HG03097 (cell line): Measurements from ENCODE around the gene NEUROG1.

Experiments
- ATAC-seq: cut with Tn5 transposase; IDR thresholded peaks from one replicate; pipeline ENCODE4 v1.9.1; 2021; ENCODE audit not compliant: unreplicated experiment, low FRiP score

NEUROG1 gene, protein sequence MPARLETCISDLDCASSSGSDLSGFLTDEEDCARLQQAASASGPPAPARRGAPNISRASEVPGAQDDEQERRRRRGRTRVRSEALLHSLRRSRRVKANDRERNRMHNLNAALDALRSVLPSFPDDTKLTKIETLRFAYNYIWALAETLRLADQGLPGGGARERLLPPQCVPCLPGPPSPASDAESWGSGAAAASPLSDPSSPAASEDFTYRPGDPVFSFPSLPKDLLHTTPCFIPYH

GRCh38 chr5:135535820-135536801 lies at the start of gene NEUROG1:
NEUROG1 (minus strand) TSS chr5:135535964; CDS start chr5:135535690, 274 bp downstream.
- no peak for ATAC-seq

DNA sequence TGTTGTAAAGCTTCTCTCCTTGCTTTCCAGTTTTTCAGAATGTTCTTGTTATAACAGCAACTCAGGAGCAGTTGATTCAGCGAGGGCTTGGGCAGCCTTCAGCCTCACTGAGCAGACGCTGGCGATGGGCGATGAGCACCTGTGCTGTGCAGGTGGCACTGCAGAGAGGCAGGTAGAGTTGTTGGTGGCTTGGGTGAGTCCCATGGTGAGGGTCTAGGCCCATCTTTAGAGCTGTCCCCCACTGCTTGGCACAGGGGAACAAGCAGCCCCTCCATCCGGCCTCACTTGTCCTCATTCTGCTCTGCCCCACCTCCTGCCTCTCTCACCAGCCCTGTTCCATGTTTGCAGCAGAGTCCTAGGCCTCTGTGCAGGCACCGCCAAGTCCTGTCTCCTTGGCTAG lies 49.2 kb upstream of the NEUROG1 start:
- ATAC-seq = no peak

- ATAC-seq = no peak
These were observed 48.5 kb upstream of the NEUROG1 start for GRCh38 chr5:135584276-135584675.

DNA sequence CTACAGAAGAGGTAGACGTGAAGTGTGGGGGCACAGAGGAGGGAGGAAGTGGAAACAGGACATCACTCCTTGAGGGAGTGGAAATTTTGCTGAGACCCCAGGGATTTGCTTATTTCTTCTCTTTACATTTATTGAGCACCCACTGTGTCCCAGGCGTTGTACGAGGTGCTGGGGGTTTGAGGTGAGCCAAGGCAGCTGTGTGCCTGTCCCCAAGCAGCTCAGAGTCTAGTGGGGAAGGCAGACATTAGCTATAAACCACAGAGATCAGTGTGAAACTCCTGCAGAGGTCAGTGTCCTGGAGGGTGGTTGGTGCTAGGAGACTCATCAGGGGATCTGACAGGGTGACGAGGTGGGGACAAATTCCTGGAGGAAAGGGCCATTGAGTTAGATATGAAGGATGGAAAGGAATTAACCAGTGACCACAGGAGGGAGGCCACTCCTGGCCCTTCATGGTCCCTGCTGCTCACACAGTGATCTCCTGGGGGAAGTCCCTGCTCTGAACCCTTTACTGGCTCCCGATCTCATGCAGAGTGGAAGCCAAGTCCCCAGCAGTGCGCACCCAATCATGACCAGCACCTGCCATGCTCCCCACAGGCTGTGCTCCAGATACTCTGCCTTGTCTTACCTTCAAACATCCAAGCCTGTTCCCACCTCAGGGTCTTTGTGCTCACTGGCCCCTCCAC lies 46.5 kb upstream of the NEUROG1 start:
- ATAC-seq = no peak

- ATAC-seq = no peak
These were observed 43.0 kb upstream of the NEUROG1 start, which contains the start of gene CXCL14 for GRCh38 chr5:135578685-135579341. CXCL14 (minus strand) TSS chr5:135578991; CDS start chr5:135578778, 213 bp downstream.

DNA sequence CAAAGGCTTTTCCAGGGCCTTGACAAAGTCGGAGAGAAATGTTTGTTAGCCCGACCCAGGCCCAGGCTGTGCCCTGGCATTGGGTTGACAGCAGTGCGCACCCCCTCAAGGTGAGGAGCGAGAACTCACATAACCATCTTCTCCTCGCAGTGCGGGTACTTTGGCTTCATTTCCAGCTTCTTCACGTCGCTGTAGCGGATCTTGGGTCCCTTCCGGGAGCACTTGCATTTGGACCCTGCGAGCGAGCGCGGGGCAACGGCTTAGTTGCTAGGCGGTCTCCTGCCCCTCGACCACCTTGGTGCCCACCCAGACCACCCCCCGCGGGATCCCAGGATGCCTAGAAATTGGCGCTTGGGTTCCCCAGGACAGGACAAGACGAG lies 42.5 kb upstream of the NEUROG1 start:
- ATAC-seq = no peak

GRCh38 chr5:135577421-135577820 lies 41.7 kb upstream of the NEUROG1 start:
- ATAC-seq = no peak

- ATAC-seq = no peak
These were observed 40.4 kb upstream of the NEUROG1 start for GRCh38 chr5:135576075-135576599.

- ATAC-seq = no peak
These were observed 38.7 kb upstream of the NEUROG1 start for GRCh38 chr5:135574493-135574892.

DNA sequence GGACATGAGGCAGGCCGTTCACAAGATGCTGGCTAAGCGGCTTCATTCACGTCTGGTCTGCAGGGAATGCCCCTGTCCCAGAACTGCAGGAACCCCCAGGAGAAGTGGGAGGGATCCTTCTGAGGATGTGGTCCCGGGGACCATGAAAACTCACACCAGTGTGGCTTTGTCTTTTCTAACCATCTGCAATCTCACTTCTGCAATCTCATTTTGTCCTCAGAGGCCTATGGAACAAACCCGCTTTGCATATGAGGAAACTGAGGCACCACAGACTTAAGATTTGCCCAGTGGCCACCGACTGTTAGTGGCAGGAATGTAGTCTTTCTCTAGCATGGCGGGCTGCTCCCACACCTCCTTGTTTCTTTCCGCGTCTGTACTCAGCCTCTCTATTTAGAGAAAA lies 36.1 kb upstream of the NEUROG1 start:
- ATAC-seq = no peak

GRCh38 chr5:135571066-135571609 lies 35.4 kb upstream of the NEUROG1 start:
- ATAC-seq = no peak

- no peak for ATAC-seq
These were observed 34.6 kb upstream of the NEUROG1 start for GRCh38 chr5:135570453-135570764.

DNA sequence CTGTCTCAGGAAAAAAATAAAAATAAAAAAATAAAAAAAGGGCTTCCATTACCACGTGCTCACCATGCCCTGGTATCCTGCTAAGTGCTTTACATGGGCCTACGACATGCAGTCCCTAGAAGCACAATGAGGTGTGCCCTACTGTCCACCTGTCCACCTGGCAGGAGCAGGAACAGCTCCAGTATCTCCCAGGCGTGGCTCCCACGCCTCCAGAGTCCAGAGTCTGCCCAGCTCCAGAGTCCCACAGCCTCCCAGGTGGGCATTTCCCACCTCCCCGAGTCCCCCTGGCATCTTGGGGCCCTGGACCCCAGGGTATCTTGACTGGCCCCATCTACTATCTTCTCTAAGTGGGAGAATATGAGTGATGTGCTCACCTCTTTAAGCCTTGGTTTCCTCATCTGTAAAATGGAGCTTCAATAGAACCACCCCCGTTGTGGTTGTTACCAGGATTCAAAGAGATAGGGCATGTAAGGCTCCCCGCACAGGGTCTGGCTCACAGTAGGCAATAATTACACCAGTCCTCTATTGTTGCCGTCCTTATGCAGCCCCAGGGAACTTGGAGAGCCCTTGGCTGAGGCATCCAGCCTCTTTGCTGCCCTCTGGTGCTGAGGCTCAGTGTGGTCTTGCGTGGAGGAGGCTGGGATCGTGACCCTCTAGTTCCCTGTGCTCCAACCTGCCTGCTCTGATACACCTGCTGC lies 34.1 kb upstream of the NEUROG1 start:
- ATAC-seq = no peak

- ATAC-seq = no peak
These were observed 33.2 kb upstream of the NEUROG1 start for GRCh38 chr5:135568923-135569360.

- no peak for ATAC-seq
These were observed 32.5 kb upstream of the NEUROG1 start for GRCh38 chr5:135568246-135568645.

DNA sequence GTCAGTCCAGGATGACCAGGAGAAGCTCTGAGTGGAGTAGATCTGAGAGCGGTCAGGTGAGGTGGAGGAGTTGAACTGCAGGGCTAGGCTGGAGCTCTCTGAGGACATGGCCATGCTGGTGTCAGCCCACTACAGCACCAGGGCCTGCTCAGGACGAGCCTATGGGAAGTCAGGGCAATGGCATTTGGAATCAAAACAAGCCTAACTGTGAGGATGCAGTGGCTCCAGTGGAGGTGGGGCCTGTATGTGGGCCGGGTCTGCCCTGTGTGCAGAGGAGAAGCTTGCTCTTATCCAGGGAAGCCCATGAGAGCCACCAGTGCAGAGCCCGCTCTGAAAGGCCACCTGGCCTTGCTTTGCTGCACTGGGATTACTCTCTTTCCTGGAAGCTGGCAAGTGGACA lies 31.9 kb upstream of the NEUROG1 start:
- ATAC-seq = no peak

GRCh38 chr5:135566422-135567400 lies 30.9 kb upstream of the NEUROG1 start:
- no peak for ATAC-seq

DNA sequence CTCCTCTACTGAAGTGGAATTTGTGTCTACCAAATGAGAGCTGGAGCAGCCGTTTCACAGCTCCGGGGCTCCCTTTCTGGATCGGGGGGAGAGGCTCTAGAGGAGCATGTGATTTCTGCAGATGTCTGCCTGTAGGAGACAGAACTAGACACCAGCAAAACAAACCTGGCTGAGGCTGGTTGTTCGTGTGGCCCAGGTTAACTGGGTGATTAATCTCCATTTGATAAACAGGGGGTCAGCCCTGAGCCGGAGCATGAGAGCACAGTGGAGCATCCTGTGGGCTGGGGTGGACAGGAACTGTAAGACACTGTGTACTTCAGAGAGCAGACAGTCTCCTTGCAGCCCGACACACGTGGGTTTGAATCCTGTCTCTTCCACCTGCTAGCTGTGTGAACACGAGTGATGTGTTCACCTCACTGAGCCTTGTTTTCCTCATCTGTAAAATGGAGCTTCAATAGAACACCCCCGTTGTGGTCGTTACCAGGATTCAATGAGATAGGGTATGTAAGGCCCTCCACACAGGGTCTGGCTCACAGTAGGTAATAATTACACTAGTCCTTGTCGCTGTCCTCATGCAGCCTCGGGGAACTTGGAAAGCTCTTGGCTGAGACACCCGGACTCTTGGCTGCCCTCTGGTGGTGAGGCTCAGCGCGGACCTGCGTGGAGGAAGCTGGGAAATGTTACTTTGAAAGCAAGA lies 30.1 kb upstream of the NEUROG1 start:
- no peak for ATAC-seq
